ENCODE data around the gene TOLLIP. TPM values are rescaled to one million over a fixed set of nuclear protein-coding genes. Genes with fewer than 3 reads are reported as not detected.

Gene TOLLIP
- total RNA-seq, 1 experiment from 2014 or later, result 78.3 TPM

GRCh38 chr11:1317993-1318392 lies 8.6 kb upstream of the TOLLIP start:
- DNase-seq, result no peak
- Mint-ChIP-seq H3K9me3 (ENCODE audit: unreplicated experiment) (peaks cover 18% of the 10 kb centered on the region), H3K4me3 (ENCODE audit: unreplicated experiment) (no peak overlapping the region), H3K27ac (ENCODE audit: unreplicated experiment) (no peak overlapping the region), H3K4me1 (ENCODE audit: low read depth, unreplicated experiment) (no peaks in the 10 kb centered on the region), H3K36me3 (ENCODE audit: insufficient read depth, unreplicated experiment) (no peaks in the 10 kb centered on the region), H3K27me3 (ENCODE audit: insufficient read depth, unreplicated experiment) (peaks cover 15% of the 10 kb centered on the region)
- BruUV-seq (replicated peaks), result no TSS peak
- CTCF ChIA-PET, result no interaction called here
- no peak overlapping the region for H3K4me3 ChIP-seq (ENCODE audit: low read depth, low read length)
- POLR2A ChIA-PET, result no interaction called here
- no peaks in the 10 kb centered on the region for H3K27me3 ChIP-seq (replicated peaks; ENCODE audit: control insufficient read depth, insufficient read depth, low read length)
- TF ChIP-seq, protein P1, sequence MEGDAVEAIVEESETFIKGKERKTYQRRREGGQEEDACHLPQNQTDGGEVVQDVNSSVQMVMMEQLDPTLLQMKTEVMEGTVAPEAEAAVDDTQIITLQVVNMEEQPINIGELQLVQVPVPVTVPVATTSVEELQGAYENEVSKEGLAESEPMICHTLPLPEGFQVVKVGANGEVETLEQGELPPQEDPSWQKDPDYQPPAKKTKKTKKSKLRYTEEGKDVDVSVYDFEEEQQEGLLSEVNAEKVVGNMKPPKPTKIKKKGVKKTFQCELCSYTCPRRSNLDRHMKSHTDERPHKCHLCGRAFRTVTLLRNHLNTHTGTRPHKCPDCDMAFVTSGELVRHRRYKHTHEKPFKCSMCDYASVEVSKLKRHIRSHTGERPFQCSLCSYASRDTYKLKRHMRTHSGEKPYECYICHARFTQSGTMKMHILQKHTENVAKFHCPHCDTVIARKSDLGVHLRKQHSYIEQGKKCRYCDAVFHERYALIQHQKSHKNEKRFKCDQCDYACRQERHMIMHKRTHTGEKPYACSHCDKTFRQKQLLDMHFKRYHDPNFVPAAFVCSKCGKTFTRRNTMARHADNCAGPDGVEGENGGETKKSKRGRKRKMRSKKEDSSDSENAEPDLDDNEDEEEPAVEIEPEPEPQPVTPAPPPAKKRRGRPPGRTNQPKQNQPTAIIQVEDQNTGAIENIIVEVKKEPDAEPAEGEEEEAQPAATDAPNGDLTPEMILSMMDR (IDR thresholded peaks at IDR 0.05; ENCODE audit: insufficient read depth in 1 of 2, low read depth in 1 of 2, low read length in 1 of 2, severe bottlenecking in 1 of 2, unreplicated experiment in 1 of 2), result no peak
- H3K36me3 ChIP-seq (ENCODE audit: control insufficient read depth, insufficient read depth, low read length), result no peaks in the 10 kb centered on the region
- intact Hi-C loops (cut with micrococcal nuclease; ENCODE audit: unreplicated experiment), result no loop called here
- H3K4me1 ChIP-seq, result no peaks in the 10 kb centered on the region
- no peaks in the 10 kb centered on the region for H3K9me3 ChIP-seq

DNA sequence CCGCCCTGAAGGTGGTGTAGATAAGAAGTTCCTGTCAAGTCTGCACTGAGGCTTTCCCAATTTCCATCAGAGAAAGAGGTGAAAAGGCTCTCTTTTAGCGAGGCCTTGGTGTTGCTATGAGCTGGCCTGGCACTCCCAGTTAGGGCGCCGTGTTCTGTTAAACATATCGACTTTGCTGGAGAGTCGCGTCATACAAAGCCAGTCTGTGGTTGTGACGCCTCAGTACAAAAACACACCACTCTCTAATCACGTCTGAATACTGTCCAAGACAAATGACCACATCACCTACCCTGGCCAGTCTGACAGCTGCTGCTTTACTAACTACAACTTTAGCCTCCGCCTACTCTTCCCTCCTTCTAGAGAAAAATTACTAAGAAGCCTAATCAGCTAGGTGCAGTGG lies 8.0 kb upstream of the TOLLIP start:
- H3K4me1 ChIP-seq, result no peaks in the 10 kb centered on the region; the same call in 1 of the 2 replicates
- no peaks in the 10 kb centered on the region for H3K27me3 ChIP-seq (replicated peaks; ENCODE audit: control insufficient read depth, insufficient read depth, low read length)
- ChIA-PET CTCF (no interaction called here), POLR2A (no interaction called here)
- intact Hi-C loops (cut with micrococcal nuclease; ENCODE audit: unreplicated experiment), result no loop called here
- Mint-ChIP-seq H3K36me3 (ENCODE audit: insufficient read depth, unreplicated experiment) (no peaks in the 10 kb centered on the region), H3K4me3 (ENCODE audit: unreplicated experiment) (no peak overlapping the region), H3K27me3 (ENCODE audit: insufficient read depth, unreplicated experiment) (peaks cover 15% of the 10 kb centered on the region), H3K4me1 (ENCODE audit: low read depth, unreplicated experiment) (no peaks in the 10 kb centered on the region), H3K27ac (ENCODE audit: unreplicated experiment) (no peak overlapping the region), H3K9me3 (ENCODE audit: unreplicated experiment) (peaks cover 18% of the 10 kb centered on the region)
- no peaks in the 10 kb centered on the region for H3K36me3 ChIP-seq (ENCODE audit: control insufficient read depth, insufficient read depth, low read length)
- TF ChIP-seq, protein P1 (IDR thresholded peaks at IDR 0.05; ENCODE audit: insufficient read depth in 1 of 2, low read depth in 1 of 2, low read length in 1 of 2, severe bottlenecking in 1 of 2, unreplicated experiment in 1 of 2), result no peak
- no peaks in the 10 kb centered on the region for H3K9me3 ChIP-seq
- no TSS peak for BruUV-seq (replicated peaks)
- no peak overlapping the region for H3K4me3 ChIP-seq (ENCODE audit: low read depth, low read length)
- no peak for DNase-seq

DNA sequence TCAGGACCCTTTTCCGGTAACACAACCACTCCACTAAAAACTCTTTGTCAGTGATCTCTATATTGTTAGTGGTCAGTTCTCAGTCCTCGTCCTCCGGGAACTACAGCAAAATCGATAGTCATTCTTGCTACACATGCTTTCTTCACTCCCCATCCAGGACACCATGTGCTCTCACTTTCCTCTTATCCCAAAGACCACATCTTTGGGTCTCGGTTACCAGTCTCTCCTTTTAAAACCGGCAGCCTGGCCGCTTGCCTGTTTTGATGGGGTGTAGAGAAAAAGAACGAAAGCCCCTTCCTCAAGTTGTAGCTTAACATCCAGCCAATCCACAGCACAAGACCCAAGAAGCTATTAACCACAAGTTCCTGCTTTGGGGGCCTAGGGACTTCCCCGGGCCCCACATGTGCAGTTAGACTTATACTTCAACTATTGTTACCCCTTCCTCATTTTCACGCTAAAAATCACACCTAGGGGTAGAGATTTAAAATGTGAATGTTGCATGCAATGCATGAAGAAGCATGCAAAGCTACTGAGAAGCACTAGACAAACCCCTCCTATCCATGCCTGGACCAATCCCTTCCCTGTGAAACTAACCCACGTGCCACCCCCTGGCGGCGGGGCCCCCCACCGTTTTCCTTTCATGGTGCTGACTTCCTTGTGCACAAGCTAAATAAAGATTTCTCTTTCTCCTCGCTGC lies 1.5 kb upstream of the TOLLIP start:
- Mint-ChIP-seq H3K27me3 (ENCODE audit: insufficient read depth, unreplicated experiment) (peaks cover 4% of the 10 kb centered on the region), H3K36me3 (ENCODE audit: insufficient read depth, unreplicated experiment) (no peaks in the 10 kb centered on the region), H3K9me3 (ENCODE audit: unreplicated experiment) (no peaks in the 10 kb centered on the region), H3K4me1 (ENCODE audit: low read depth, unreplicated experiment) (peaks cover 13% of the 10 kb centered on the region), H3K4me3 (ENCODE audit: unreplicated experiment) (peak overlapping the region; percentile 83), H3K27ac (ENCODE audit: unreplicated experiment) (peak overlapping the region; percentile 69)
- Histone ChIP-seq H3K4me3 (ENCODE audit: low read depth, low read length) (peak overlapping the region; percentile 78), H3K9me3 (no peaks in the 10 kb centered on the region), H3K27me3 (replicated peaks; ENCODE audit: control insufficient read depth, insufficient read depth, low read length) (no peaks in the 10 kb centered on the region), H3K36me3 (ENCODE audit: control insufficient read depth, insufficient read depth, low read length) (no peaks in the 10 kb centered on the region; the same call in 1 of the 2 replicates), H3K4me1 (peaks cover 15% of the 10 kb centered on the region)
- TF ChIP-seq, protein P1 (IDR thresholded peaks at IDR 0.05; ENCODE audit: insufficient read depth in 1 of 2, low read depth in 1 of 2, low read length in 1 of 2, severe bottlenecking in 1 of 2, unreplicated experiment in 1 of 2), result peak; percentile 23 to 44
- intact Hi-C loops (cut with micrococcal nuclease; ENCODE audit: unreplicated experiment), result loop anchor here (2.0 to 5.0 kb wide), 2 partner anchors 49 to 78 kb away; partner anchors contain the start of gene BRSK2
- CTCF ChIA-PET, result interaction anchor here (0.5 to 1.5 kb wide), 8 partner anchors 21 to 567 kb away, joined by 3 to 9 read pairs (median 4); partner anchors contain the start of gene BRSK2
- POLR2A ChIA-PET, result interaction anchor here (0.8 kb wide), 1 partner anchor 40 kb away, joined by 3 read pairs; no protein-coding TSS in a partner anchor
- DNase-seq, result peak; percentile 76 to 78
- no TSS peak for BruUV-seq (replicated peaks)

Measured in Caco-2 (cell line).